ENCODE data around the gene PNKP.

PNKP gene

GRCh38 chr19:49866933-49867782, at the start of gene PNKP:
Gene PNKP, minus strand, starts transcription at chr19:49867576. Its CDS starts 372 bp downstream, at chr19:49867204.
- DNase-seq (ENCODE audit: low read depth in 2 of 3, low spot score in 2 of 3): peak; percentile 83 to 91 (median 86)

GRCh38 chr19:49915271-49915670, 47.9 kb upstream of the PNKP start:
- no peak for DNase-seq (ENCODE audit: low read depth in 2 of 3, low spot score in 2 of 3)

GRCh38 chr19:49913720-49914119, 46.3 kb upstream of the PNKP start:
- DNase-seq (ENCODE audit: low read depth in 2 of 3, low spot score in 2 of 3): no peak

- DNase-seq (ENCODE audit: low read depth in 2 of 3, low spot score in 2 of 3): no peak
Measured at GRCh38 chr19:49912965-49913685, 45.7 kb upstream of the PNKP start.

- no peak for DNase-seq (ENCODE audit: low read depth in 2 of 3, low spot score in 2 of 3)
Measured at GRCh38 chr19:49911381-49912145, 44.2 kb upstream of the PNKP start.

- no peak for DNase-seq (ENCODE audit: low read depth in 2 of 3, low spot score in 2 of 3)
Measured at GRCh38 chr19:49910179-49910578, 42.8 kb upstream of the PNKP start.

- no peak for DNase-seq (ENCODE audit: low read depth in 2 of 3, low spot score in 2 of 3)
Measured at GRCh38 chr19:49908480-49909420, 41.4 kb upstream of the PNKP start.

GRCh38 chr19:49907745-49908446, 40.5 kb upstream of the PNKP start:
- DNase-seq (ENCODE audit: low read depth in 2 of 3, low spot score in 2 of 3): no peak

- DNase-seq (ENCODE audit: low read depth in 2 of 3, low spot score in 2 of 3): no peak
Measured at GRCh38 chr19:49906879-49907564, 39.6 kb upstream of the PNKP start.

- no peak for DNase-seq (ENCODE audit: low read depth in 2 of 3, low spot score in 2 of 3)
Measured at GRCh38 chr19:49904136-49904535, 36.8 kb upstream of the PNKP start.

GRCh38 chr19:49896863-49897621, 29.7 kb upstream of the PNKP start, which contains the start of gene IL4I1:
Gene IL4I1, minus strand, starts transcription at chr19:49896887. Its CDS starts 727 bp downstream, at chr19:49896160.
- DNase-seq (ENCODE audit: low read depth in 2 of 3, low spot score in 2 of 3): peak; percentile 23 to 48 (median 46)

- no peak for DNase-seq (ENCODE audit: low read depth in 2 of 3, low spot score in 2 of 3)
Measured at GRCh38 chr19:49895566-49896297, 28.4 kb upstream of the PNKP start.

GRCh38 chr19:49894879-49895565, 27.6 kb upstream of the PNKP start:
- peak in 2 of 3 experiments; percentile 33 to 36 for DNase-seq (ENCODE audit: low read depth in 2 of 3, low spot score in 2 of 3)

GRCh38 chr19:49894011-49894664, 26.8 kb upstream of the PNKP start:
- DNase-seq (ENCODE audit: low read depth in 2 of 3, low spot score in 2 of 3): no peak

GRCh38 chr19:49892716-49893115, 25.3 kb upstream of the PNKP start:
- no peak for DNase-seq (ENCODE audit: low read depth in 2 of 3, low spot score in 2 of 3)

- DNase-seq (ENCODE audit: low read depth in 2 of 3, low spot score in 2 of 3): no peak
Measured at GRCh38 chr19:49891393-49891792, 24.0 kb upstream of the PNKP start.
